SK-N-SH treated with all-trans-retinoic acid at 6 μM for 48 hours (cell line): ENCODE data around the gene SEL1L2.

Experiments
- ATAC-seq: fragments of 200-7000 bp; cut with Tn5 transposase; 3 replicates; pipeline ENCODE4 v1.9.1; 2020; ENCODE audit warnings: mild to moderate bottlenecking, moderate library complexity
- BACH2 ChIP-seq: fragments of 250-450 bp; sonication (Bioruptor Pico); IDR thresholded peaks from 2 replicates; pipeline ENCODE4 v1.9.0; 2021; ENCODE audit warnings: mild to moderate bottlenecking, borderline replicate concordance
- CREB5 ChIP-seq: fragments of 250-450 bp; sonication (Bioruptor Pico); IDR thresholded peaks from 2 replicates; pipeline ENCODE4 v1.5.1; 2020; ENCODE audit warnings: low read depth, mild to moderate bottlenecking, moderate library complexity
- CSDC2 ChIP-seq: fragments of 250-450 bp; sonication (Bioruptor Pico); IDR thresholded peaks from 2 replicates; pipeline ENCODE4 v1.5.0; 2020; ENCODE audit warnings: mild to moderate bottlenecking, moderate library complexity
- CSRNP3 ChIP-seq: fragments of 250-450 bp; sonication (Bioruptor Pico); IDR thresholded peaks from 2 replicates; pipeline ENCODE4 v1.5.1; 2021; ENCODE audit warnings: mild to moderate bottlenecking, moderate library complexity
- ESRRG ChIP-seq: fragments of 250-450 bp; sonication (Bioruptor Pico); IDR thresholded peaks from 2 replicates; pipeline ENCODE4 v1.6.1; 2021; ENCODE audit warnings: mild to moderate bottlenecking
- GLIS3 ChIP-seq: fragments of 250-450 bp; sonication (Bioruptor Pico); IDR thresholded peaks from 2 replicates; pipeline ENCODE4 v1.5.0; 2020; ENCODE audit warnings: mild to moderate bottlenecking, moderate library complexity
- ISL1 ChIP-seq: fragments of 250-450 bp; sonication (Bioruptor Pico); IDR thresholded peaks from 2 replicates; pipeline ENCODE4 v2.1.2; 2022; ENCODE audit warnings: mild to moderate bottlenecking, moderate library complexity
- OSR1 ChIP-seq: fragments of 250-450 bp; sonication (Bioruptor Pico); IDR thresholded peaks from 2 replicates; pipeline ENCODE4 v1.8.0; 2022; ENCODE audit warnings: moderate library complexity, mild to moderate bottlenecking, inconsistent platforms
- PATZ1 ChIP-seq: fragments of 250-450 bp; sonication (Bioruptor Pico); IDR thresholded peaks from 2 replicates; pipeline ENCODE4 v1.8.0; 2020; ENCODE audit warnings: mild to moderate bottlenecking, moderate library complexity, borderline replicate concordance
- POU6F1 ChIP-seq: fragments of 250-450 bp; sonication (Bioruptor Pico); IDR thresholded peaks from 2 replicates; pipeline ENCODE4 v1.8.0; 2021; ENCODE audit warnings: low read depth, mild to moderate bottlenecking, moderate library complexity, borderline replicate concordance
- PPARA ChIP-seq: fragments of 250-450 bp; sonication (Bioruptor Pico); IDR thresholded peaks from 2 replicates; pipeline ENCODE4 v1.5.0; 2020; ENCODE audit warnings: mild to moderate bottlenecking, borderline replicate concordance
- RARB ChIP-seq: fragments of 250-450 bp; sonication (Bioruptor Pico); IDR thresholded peaks from 2 replicates; pipeline ENCODE4 v1.8.0; 2021; ENCODE audit warnings: mild to moderate bottlenecking, moderate library complexity
- SNAI2 ChIP-seq: fragments of 250-450 bp; sonication (Bioruptor Pico); IDR thresholded peaks from 2 replicates; pipeline ENCODE4 v1.5.0; 2020; ENCODE audit warnings: mild to moderate bottlenecking, moderate library complexity
- TCF4 ChIP-seq: fragments of 250-450 bp; sonication (Bioruptor Pico); IDR thresholded peaks from 2 replicates; pipeline ENCODE4 v1.8.0; 2021; ENCODE audit warnings: mild to moderate bottlenecking, moderate library complexity, borderline replicate concordance
- TOX ChIP-seq: fragments of 250-450 bp; sonication (Bioruptor Pico); IDR thresholded peaks from 2 replicates; pipeline ENCODE4 v1.8.0; 2021; ENCODE audit warnings: mild to moderate bottlenecking, moderate library complexity, borderline replicate concordance
- TSHZ2 ChIP-seq: fragments of 250-450 bp; sonication (Bioruptor Pico); IDR thresholded peaks from 2 replicates; pipeline ENCODE4 v1.5.0; 2020; ENCODE audit warnings: mild to moderate bottlenecking, moderate library complexity
- ZFP3 ChIP-seq: fragments of 250-450 bp; sonication (Bioruptor Pico); IDR thresholded peaks from 2 replicates; pipeline ENCODE4 v1.5.0; 2020; ENCODE audit warnings: mild to moderate bottlenecking, moderate library complexity
- ZFP30 ChIP-seq: fragments of 450-650 bp; formaldehyde crosslinking; IDR thresholded peaks from 2 replicates; pipeline ENCODE4 v1.5.0; 2022; ENCODE audit warnings: mild to moderate bottlenecking, moderate library complexity
- ZNF565 ChIP-seq: fragments of 450-650 bp; formaldehyde crosslinking; conservative IDR thresholded peaks from 2 replicates; pipeline ENCODE4 v1.5.0; 2020; ENCODE audit warnings: low read depth, mild to moderate bottlenecking, moderate library complexity
- ZNF70 ChIP-seq: fragments of 450-650 bp; formaldehyde crosslinking; IDR thresholded peaks from 2 replicates; pipeline ENCODE4 v1.5.0; 2020; ENCODE audit warnings: mild to moderate bottlenecking, moderate library complexity
- ZNF8 ChIP-seq: fragments of 450-650 bp; formaldehyde crosslinking; IDR thresholded peaks from 2 replicates; pipeline ENCODE4 v1.5.0; 2020; ENCODE audit warnings: mild to moderate bottlenecking, moderate library complexity

SEL1L2 gene

GRCh38 chr20:14009208-14009607 is 18.8 kb upstream of the SEL1L2 start:
- ATAC-seq = no peak
- TF ChIP-seq ZFP30 (no peak), CREB5 (CRISPR knock-in tag) (no peak), TOX (no peak), ZNF70 (CRISPR knock-in tag) (no peak), ZNF8 (CRISPR knock-in tag) (no peak), CSRNP3 (CRISPR knock-in tag) (no peak), RARB (no peak), PATZ1 (CRISPR knock-in tag) (no peak), CSDC2 (CRISPR knock-in tag) (no peak), ZNF565 (no peak), PPARA (CRISPR knock-in tag) (no peak), BACH2 (no peak), SNAI2 (CRISPR knock-in tag) (no peak), OSR1 (CRISPR knock-in tag) (no peak), ESRRG (CRISPR knock-in tag) (no peak), TCF4 (no peak), ISL1 (CRISPR knock-in tag) (no peak), ZFP3 (no peak)
- TF ChIP-seq, all 23 proteins: peak for 0

GRCh38 chr20:14005996-14006395 is 15.6 kb upstream of the SEL1L2 start:
- TF ChIP-seq ISL1 (CRISPR knock-in tag) (no peak), TSHZ2 (no peak), ESRRG (CRISPR knock-in tag) (no peak), ZNF8 (CRISPR knock-in tag) (no peak), POU6F1 (CRISPR knock-in tag) (no peak), GLIS3 (CRISPR knock-in tag) (no peak)
- no peak for ATAC-seq

- TF ChIP-seq CSDC2 (CRISPR knock-in tag) = no peak
- no peak for TF ChIP-seq RARB
- TF ChIP-seq PATZ1 (CRISPR knock-in tag) = no peak
- TF ChIP-seq SNAI2 (CRISPR knock-in tag) = no peak
- no peak for TF ChIP-seq TCF4
- no peak for TF ChIP-seq PPARA (CRISPR knock-in tag)
- TF ChIP-seq OSR1 (CRISPR knock-in tag) = no peak
- TF ChIP-seq ZFP30 = no peak
- no peak for TF ChIP-seq ZFP3
- no peak for ATAC-seq
These were observed 10.5 kb upstream of the SEL1L2 start for GRCh38 chr20:14000917-14001316.
